Hepatocyte (in vitro differentiated cells): Measurements from ENCODE around the gene OR8D1.

Experiments
- EZH2 ChIP-seq: fragments of 200-600 bp; sonication (generic); IDR thresholded peaks from 2 replicates; pipeline ENCODE4 v1.6.1; 2016; ENCODE audit warnings: antibody characterized with exemption, mild to moderate bottlenecking, borderline replicate concordance
- EZH2phosphoT487 ChIP-seq: fragments of 200-600 bp; sonication (generic); IDR thresholded peaks from one replicate; pipeline ENCODE4 v1.6.1; 2018; ENCODE audit warnings: antibody characterized with exemption, mild to moderate bottlenecking, low read depth, moderate library complexity; ENCODE audit not compliant: unreplicated experiment, severe bottlenecking
- TF ChIP-seq, protein P1 (sequence below): fragments of 200-600 bp; sonication (generic); IDR thresholded peaks from 2 replicates; pipeline ENCODE4 v1.5.1; 2016; ENCODE audit warnings: antibody characterized with exemption, mild to moderate bottlenecking; ENCODE audit not compliant: poor library complexity

- TF ChIP-seq, protein P1, sequence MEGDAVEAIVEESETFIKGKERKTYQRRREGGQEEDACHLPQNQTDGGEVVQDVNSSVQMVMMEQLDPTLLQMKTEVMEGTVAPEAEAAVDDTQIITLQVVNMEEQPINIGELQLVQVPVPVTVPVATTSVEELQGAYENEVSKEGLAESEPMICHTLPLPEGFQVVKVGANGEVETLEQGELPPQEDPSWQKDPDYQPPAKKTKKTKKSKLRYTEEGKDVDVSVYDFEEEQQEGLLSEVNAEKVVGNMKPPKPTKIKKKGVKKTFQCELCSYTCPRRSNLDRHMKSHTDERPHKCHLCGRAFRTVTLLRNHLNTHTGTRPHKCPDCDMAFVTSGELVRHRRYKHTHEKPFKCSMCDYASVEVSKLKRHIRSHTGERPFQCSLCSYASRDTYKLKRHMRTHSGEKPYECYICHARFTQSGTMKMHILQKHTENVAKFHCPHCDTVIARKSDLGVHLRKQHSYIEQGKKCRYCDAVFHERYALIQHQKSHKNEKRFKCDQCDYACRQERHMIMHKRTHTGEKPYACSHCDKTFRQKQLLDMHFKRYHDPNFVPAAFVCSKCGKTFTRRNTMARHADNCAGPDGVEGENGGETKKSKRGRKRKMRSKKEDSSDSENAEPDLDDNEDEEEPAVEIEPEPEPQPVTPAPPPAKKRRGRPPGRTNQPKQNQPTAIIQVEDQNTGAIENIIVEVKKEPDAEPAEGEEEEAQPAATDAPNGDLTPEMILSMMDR = no peak
- TF ChIP-seq EZH2 = no peak
- TF ChIP-seq EZH2phosphoT487 = no peak
These were observed 19.1 kb downstream of the OR8D1 start for GRCh38 chr11:124294687-124295086.
